Measurements from ENCODE around the gene MLST8.
A peak's percentile ranks its signal among the peaks of the same experiment; 100 is the strongest.

Gene MLST8

GRCh38 chr16:2187212-2187611 is 18.0 kb upstream of the MLST8 start:
- no peak for DNase-seq
- Histone ChIP-seq H3K4me3 (ENCODE audit: insufficient read depth in 1 of 2, low read depth in 1 of 2, low read length in 2 of 2) (no peak overlapping the region), H2BK120ac (ENCODE audit: low read depth, low read length) (no peak overlapping the region), H3K9ac (ENCODE audit: low read length) (no peak overlapping the region), H3K18ac (ENCODE audit: low read depth in 1 of 2, low read length in 2 of 2) (no peak overlapping the region), H3K79me1 (replicated peaks; ENCODE audit: low read length, poor library complexity, severe bottlenecking) (no peaks in the 10 kb centered on the region), H4K91ac (ENCODE audit: low read length) (no peak overlapping the region), H3K27me3 (ENCODE audit: control insufficient read depth in 1 of 2, insufficient read depth in 1 of 2, low read length in 2 of 2) (peaks cover 0 to 13% of the 10 kb centered on the region in 2 experiments), H3K4me1 (ENCODE audit: control insufficient read depth, insufficient read depth, low read depth, low read length) (peaks cover 12% of the 10 kb centered on the region), H2BK15ac (ENCODE audit: low read depth, poor library complexity, severe bottlenecking) (no peak overlapping the region), H3K36me3 (ENCODE audit: control insufficient read depth in 1 of 2, insufficient read depth in 2 of 2, low read depth in 1 of 2, low read length in 2 of 2) (peaks cover 0 to 7% of the 10 kb centered on the region in 2 experiments), H3K14ac (ENCODE audit: low read length in 2 of 2) (no peak overlapping the region), H2AFZ (ENCODE audit: low read depth, low read length) (no peak overlapping the region), H3K9me3 (ENCODE audit: control insufficient read depth, low read length) (no peaks in the 10 kb centered on the region), H2BK12ac (ENCODE audit: low read length in 2 of 2) (no peak overlapping the region), H2AK5ac (ENCODE audit: low read length, severe bottlenecking) (no peak overlapping the region), H3K27ac (ENCODE audit: low read length, poor library complexity, severe bottlenecking) (no peak overlapping the region), H3K4ac (ENCODE audit: low read depth in 1 of 2, low read length in 2 of 2) (no peak overlapping the region), H2BK5ac (ENCODE audit: low read depth, low read length, poor library complexity, severe bottlenecking) (no peak overlapping the region), H3K23ac (ENCODE audit: low read length in 2 of 2) (no peak overlapping the region), H4K8ac (ENCODE audit: low read length) (no peak overlapping the region), H3K4me2 (ENCODE audit: low read length, poor library complexity, severe bottlenecking) (no peak overlapping the region)
- WGBS = 86% methylated on average over 17 of the region's 17 CpGs

DNA sequence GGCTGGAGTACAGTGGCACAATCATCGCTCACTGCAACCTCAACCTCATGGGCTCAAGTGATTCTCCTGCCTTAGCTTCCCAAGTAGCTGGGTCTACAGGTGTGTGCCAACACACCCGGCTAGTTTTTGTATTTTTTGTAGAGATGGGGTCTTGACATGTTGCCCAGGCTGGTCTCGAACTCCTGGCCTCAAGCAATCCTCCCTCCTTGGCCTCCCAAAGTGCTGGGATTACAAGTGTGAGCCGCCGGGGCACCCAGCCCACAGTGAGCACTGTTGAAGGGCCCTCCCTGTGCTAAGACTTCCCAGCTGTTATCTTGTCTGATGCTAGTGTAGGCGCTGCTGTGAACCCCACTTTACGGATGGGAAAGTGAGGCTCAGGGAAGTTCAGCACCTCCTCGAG is 16.9 kb upstream of the MLST8 start:
- no peak overlapping the region for H3K14ac ChIP-seq (ENCODE audit: low read length in 2 of 2)
- peaks cover 0 to 15% of the 10 kb centered on the region in 2 experiments for H3K27me3 ChIP-seq (ENCODE audit: control insufficient read depth in 1 of 2, insufficient read depth in 1 of 2, low read length in 2 of 2)
- no peak overlapping the region for H2BK12ac ChIP-seq (ENCODE audit: low read length in 2 of 2)
- no peak overlapping the region for H4K91ac ChIP-seq (ENCODE audit: low read length)
- 95% methylated on average over 8 of the region's 8 CpGs for WGBS
- no peak overlapping the region for H2AK5ac ChIP-seq (ENCODE audit: low read length, severe bottlenecking)
- H2AFZ ChIP-seq (ENCODE audit: low read depth, low read length) = no peak overlapping the region
- DNase-seq = no peak
- H3K4me2 ChIP-seq (ENCODE audit: low read length, poor library complexity, severe bottlenecking) = no peak overlapping the region
- no peak overlapping the region for H3K18ac ChIP-seq (ENCODE audit: low read depth in 1 of 2, low read length in 2 of 2)
- H3K27ac ChIP-seq (ENCODE audit: low read length, poor library complexity, severe bottlenecking) = no peak overlapping the region
- H3K79me1 ChIP-seq (replicated peaks; ENCODE audit: low read length, poor library complexity, severe bottlenecking) = no peaks in the 10 kb centered on the region
- H2BK120ac ChIP-seq (ENCODE audit: low read depth, low read length) = no peak overlapping the region
- H3K9ac ChIP-seq (ENCODE audit: low read length) = no peak overlapping the region
- H4K8ac ChIP-seq (ENCODE audit: low read length) = no peak overlapping the region
- H3K9me3 ChIP-seq (ENCODE audit: control insufficient read depth, low read length) = no peaks in the 10 kb centered on the region
- H2BK15ac ChIP-seq (ENCODE audit: low read depth, poor library complexity, severe bottlenecking) = no peak overlapping the region
- H3K23ac ChIP-seq (ENCODE audit: low read length in 2 of 2) = no peak overlapping the region
- no peak overlapping the region for H2BK5ac ChIP-seq (ENCODE audit: low read depth, low read length, poor library complexity, severe bottlenecking)
- peaks cover 12% of the 10 kb centered on the region for H3K4me1 ChIP-seq (ENCODE audit: control insufficient read depth, insufficient read depth, low read depth, low read length)
- no peaks in the 10 kb centered on the region for H3K36me3 ChIP-seq (ENCODE audit: control insufficient read depth in 1 of 2, insufficient read depth in 2 of 2, low read depth in 1 of 2, low read length in 2 of 2)
- H3K4ac ChIP-seq (ENCODE audit: low read depth in 1 of 2, low read length in 2 of 2) = no peak overlapping the region
- H3K4me3 ChIP-seq (ENCODE audit: insufficient read depth in 1 of 2, low read depth in 1 of 2, low read length in 2 of 2) = no peak overlapping the region

GRCh38 chr16:2189252-2189893 is 15.9 kb upstream of the MLST8 start:
- no peaks in the 10 kb centered on the region for H3K36me3 ChIP-seq (ENCODE audit: control insufficient read depth in 1 of 2, insufficient read depth in 2 of 2, low read depth in 1 of 2, low read length in 2 of 2)

DNA sequence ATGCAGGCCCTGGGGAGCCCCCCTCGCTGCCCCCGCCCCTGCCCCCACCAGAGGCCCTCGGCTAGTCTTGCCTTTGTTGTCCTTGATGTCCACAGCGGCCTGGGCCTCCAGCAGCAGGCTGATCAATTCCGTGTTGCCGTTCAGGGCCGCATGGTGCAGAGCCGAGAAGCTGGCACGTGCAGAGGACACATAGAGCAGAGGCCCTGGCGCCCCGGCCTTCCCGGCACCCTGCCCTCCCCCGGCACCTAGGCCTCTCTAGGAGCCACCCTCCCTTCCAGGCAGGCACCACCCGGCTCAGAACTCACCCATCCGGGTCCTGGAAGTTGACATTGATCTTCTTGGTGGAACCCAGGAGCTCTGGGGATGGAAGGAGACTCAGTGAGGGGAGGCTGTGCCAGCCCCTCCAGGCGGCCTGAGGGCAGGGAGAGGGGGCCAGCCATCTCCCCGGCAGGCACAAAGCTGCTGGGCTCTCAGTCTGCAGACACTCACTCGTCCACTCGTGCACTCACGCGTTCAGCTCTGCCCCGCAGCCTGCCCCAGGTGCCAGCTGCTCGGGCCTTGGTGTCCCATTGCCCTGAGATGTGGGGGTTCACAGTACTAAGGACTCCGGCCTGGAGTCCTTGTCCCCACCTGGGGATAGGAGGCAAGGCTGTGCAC is 15.1 kb upstream of the MLST8 start:
- no peak overlapping the region for H3K4me2 ChIP-seq (ENCODE audit: low read length, poor library complexity, severe bottlenecking)
- no peaks in the 10 kb centered on the region for H3K79me1 ChIP-seq (replicated peaks; ENCODE audit: low read length, poor library complexity, severe bottlenecking)
- H3K27ac ChIP-seq (ENCODE audit: low read length, poor library complexity, severe bottlenecking) = no peak overlapping the region
- no peak overlapping the region for H2AK5ac ChIP-seq (ENCODE audit: low read length, severe bottlenecking)
- no peak overlapping the region for H3K4ac ChIP-seq (ENCODE audit: low read depth in 1 of 2, low read length in 2 of 2)
- H3K36me3 ChIP-seq (ENCODE audit: control insufficient read depth in 1 of 2, insufficient read depth in 2 of 2, low read depth in 1 of 2, low read length in 2 of 2) = no peaks in the 10 kb centered on the region
- H3K14ac ChIP-seq (ENCODE audit: low read length in 2 of 2) = no peak overlapping the region
- H3K27me3 ChIP-seq (ENCODE audit: control insufficient read depth in 1 of 2, insufficient read depth in 1 of 2, low read length in 2 of 2) = peaks cover 8 to 25% of the 10 kb centered on the region in 2 experiments
- peaks cover 6% of the 10 kb centered on the region for H3K4me1 ChIP-seq (ENCODE audit: control insufficient read depth, insufficient read depth, low read depth, low read length)
- no peak overlapping the region for H2BK12ac ChIP-seq (ENCODE audit: low read length in 2 of 2)
- no peak overlapping the region for H3K18ac ChIP-seq (ENCODE audit: low read depth in 1 of 2, low read length in 2 of 2)
- peak overlapping the region; percentile 41 for H4K91ac ChIP-seq (ENCODE audit: low read length)
- H2BK120ac ChIP-seq (ENCODE audit: low read depth, low read length) = no peak overlapping the region
- H4K8ac ChIP-seq (ENCODE audit: low read length) = no peak overlapping the region
- 83% methylated on average over 19 of the region's 24 CpGs for WGBS
- no peak overlapping the region for H2BK15ac ChIP-seq (ENCODE audit: low read depth, poor library complexity, severe bottlenecking)
- H3K23ac ChIP-seq (ENCODE audit: low read length in 2 of 2) = no peak overlapping the region
- H3K9ac ChIP-seq (ENCODE audit: low read length) = no peak overlapping the region
- no peak overlapping the region for H2AFZ ChIP-seq (ENCODE audit: low read depth, low read length)
- DNase-seq = no peak
- no peak overlapping the region for H3K4me3 ChIP-seq (ENCODE audit: insufficient read depth in 1 of 2, low read depth in 1 of 2, low read length in 2 of 2)
- no peak overlapping the region for H2BK5ac ChIP-seq (ENCODE audit: low read depth, low read length, poor library complexity, severe bottlenecking)
- H3K9me3 ChIP-seq (ENCODE audit: control insufficient read depth, low read length) = no peaks in the 10 kb centered on the region

More at GRCh38 chr16:2189252-2189893, 15.9 kb upstream of the MLST8 start:
- Histone ChIP-seq H3K9me3 (ENCODE audit: control insufficient read depth, low read length) (no peaks in the 10 kb centered on the region), H3K4me2 (ENCODE audit: low read length, poor library complexity, severe bottlenecking) (no peak overlapping the region), H2BK120ac (ENCODE audit: low read depth, low read length) (no peak overlapping the region), H3K23ac (ENCODE audit: low read length in 2 of 2) (no peak overlapping the region), H3K4me3 (ENCODE audit: insufficient read depth in 1 of 2, low read depth in 1 of 2, low read length in 2 of 2) (no peak overlapping the region), H3K27me3 (ENCODE audit: control insufficient read depth in 1 of 2, insufficient read depth in 1 of 2, low read length in 2 of 2) (peaks cover under 1 to 22% of the 10 kb centered on the region in 2 experiments), H2BK12ac (ENCODE audit: low read length in 2 of 2) (no peak overlapping the region), H3K14ac (ENCODE audit: low read length in 2 of 2) (no peak overlapping the region), H3K9ac (ENCODE audit: low read length) (no peak overlapping the region), H4K8ac (ENCODE audit: low read length) (no peak overlapping the region), H3K4me1 (ENCODE audit: control insufficient read depth, insufficient read depth, low read depth, low read length) (peaks cover 4% of the 10 kb centered on the region), H2AFZ (ENCODE audit: low read depth, low read length) (no peak overlapping the region), H3K18ac (ENCODE audit: low read depth in 1 of 2, low read length in 2 of 2) (no peak overlapping the region), H3K4ac (ENCODE audit: low read depth in 1 of 2, low read length in 2 of 2) (no peak overlapping the region), H2BK15ac (ENCODE audit: low read depth, poor library complexity, severe bottlenecking) (no peak overlapping the region), H2BK5ac (ENCODE audit: low read depth, low read length, poor library complexity, severe bottlenecking) (no peak overlapping the region), H3K27ac (ENCODE audit: low read length, poor library complexity, severe bottlenecking) (no peak overlapping the region), H2AK5ac (ENCODE audit: low read length, severe bottlenecking) (no peak overlapping the region), H4K91ac (ENCODE audit: low read length) (no peak overlapping the region), H3K79me1 (replicated peaks; ENCODE audit: low read length, poor library complexity, severe bottlenecking) (no peaks in the 10 kb centered on the region)
- 84% methylated on average over 25 of the region's 25 CpGs for WGBS
- DNase-seq = no peak

All from mesenchymal stem cell (in vitro differentiated cells and primary cell).